Stomach (tissue), 9 donors: ENCODE data around the gene VWA8. TPM values are rescaled to one million over a fixed set of nuclear protein-coding genes. Genes with fewer than 3 reads are reported as not detected.
A peak's percentile ranks its signal among the peaks of the same experiment; 100 is the strongest.

Source experiments
- DNase-seq, 2 donors: peaks; one replicate each; pipeline versions ENCODE4 v3.0.0 to v3.0.0-alpha.2; 2013 to 2019
- H3K27ac ChIP-seq, 5 donors: fragments of 200-600 bp in 4 of 5; sonication (generic) in 4 of 5; one replicate each; pipeline ENCODE4 v1.5.1; 2013 to 2019; ENCODE audit warnings: mild to moderate bottlenecking in 1 of 5, moderate library complexity in 1 of 5
- H3K27me3 ChIP-seq, 3 donors: fragments of 200-600 bp; sonication (generic); one replicate each; pipeline ENCODE4 v1.5.1; 2017 to 2019; ENCODE audit warnings: mixed run types in 1 of 3
- H3K36me3 ChIP-seq, 4 donors: fragments of 200-600 bp; sonication (generic); 1 replicate in 3 of 4; 2 replicates in 1 of 4; pipeline ENCODE4 v1.5.1; 2016 to 2019
- H3K4me1 ChIP-seq, 4 donors: fragments of 200-600 bp; sonication (generic); one replicate each; pipeline ENCODE4 v1.5.1; 2016 to 2019
- H3K4me3 ChIP-seq, 4 donors: fragments of 200-600 bp; sonication (generic) in 3 of 4; one replicate each; pipeline ENCODE4 v1.5.1; 2016 to 2019; ENCODE audit warnings: mild to moderate bottlenecking in 1 of 4
- H3K9me3 ChIP-seq, 4 donors: fragments of 200-600 bp; sonication (generic); one replicate each; pipeline ENCODE4 v1.5.1; 2016 to 2019
- CTCF ChIP-seq, 7 experiments: fragments of 450-650 bp in 4 of 7; fragments of 200-600 bp in 3 of 7; sonication (generic) in 3 of 7; IDR thresholded peaks; one replicate each; pipeline ENCODE4 v1.5.1; 2016 to 2019; ENCODE audit warnings: antibody characterized with exemption in 7 of 7, control low read depth in 2 of 7, mild to moderate bottlenecking in 1 of 7
- EP300 ChIP-seq: sonication (generic); formaldehyde crosslinking; IDR thresholded peaks from one replicate; pipeline ENCODE4 v1.6.1; 2017; ENCODE audit warnings: antibody characterized with exemption
- POLR2A ChIP-seq, 4 donors: fragments of 450-650 bp; IDR thresholded peaks; one replicate each; pipeline ENCODE4 v1.6.1; 2016; ENCODE audit warnings: antibody characterized with exemption in 4 of 4, control low read depth in 2 of 4, mild to moderate bottlenecking in 1 of 4, moderate library complexity in 1 of 4
- POLR2AphosphoS5 ChIP-seq, 3 donors: sonication (generic); formaldehyde crosslinking; IDR thresholded peaks; one replicate each; pipeline ENCODE4 v1.6.1; 2016; ENCODE audit warnings: antibody characterized with exemption in 3 of 3
- WGBS, 5 donors: extraction: QIAGEN DNeasy Blood & Tissue Kit in 3 of 5; methylation state at CpG; one replicate each; pipeline versions ENCODE4 v1.1.5 to v1.1.7; 2013 to 2018; 5-methylcytosine and 5-hydroxymethylcytosine counted together
- intact Hi-C: fragments of 100-400 bp; cut with DNase I; formaldehyde crosslinking; loops from one replicate; pipeline ENCODE4 v1.15.1; 2023; ENCODE audit warnings: low total_unique reads
- polyA plus RNA-seq, 3 donors: library from polyadenylated mRNA; stranded (reverse); fragments of 200-250 nt; gene quantifications; one replicate each; pipeline ENCODE4 v1.2.3, GENCODE V29; 2013
- total RNA-seq, 5 donors: library from RNA; depleted of rRNA; stranded (reverse); fragments of >200 nt; gene quantifications; one replicate each; pipeline versions ENCODE4 v1.1.0 to v1.2.3, GENCODE V29; 2014 to 2016
- donor health status: healthy with polysubstance abuse.
- donor health status: Bipolar disorder and iron deficiency.
- donor health status: healthy.

Gene VWA8
- total and polyA plus RNA-seq, 8 donors: 3.3 to 99.2 (median 25.4) TPM

DNA sequence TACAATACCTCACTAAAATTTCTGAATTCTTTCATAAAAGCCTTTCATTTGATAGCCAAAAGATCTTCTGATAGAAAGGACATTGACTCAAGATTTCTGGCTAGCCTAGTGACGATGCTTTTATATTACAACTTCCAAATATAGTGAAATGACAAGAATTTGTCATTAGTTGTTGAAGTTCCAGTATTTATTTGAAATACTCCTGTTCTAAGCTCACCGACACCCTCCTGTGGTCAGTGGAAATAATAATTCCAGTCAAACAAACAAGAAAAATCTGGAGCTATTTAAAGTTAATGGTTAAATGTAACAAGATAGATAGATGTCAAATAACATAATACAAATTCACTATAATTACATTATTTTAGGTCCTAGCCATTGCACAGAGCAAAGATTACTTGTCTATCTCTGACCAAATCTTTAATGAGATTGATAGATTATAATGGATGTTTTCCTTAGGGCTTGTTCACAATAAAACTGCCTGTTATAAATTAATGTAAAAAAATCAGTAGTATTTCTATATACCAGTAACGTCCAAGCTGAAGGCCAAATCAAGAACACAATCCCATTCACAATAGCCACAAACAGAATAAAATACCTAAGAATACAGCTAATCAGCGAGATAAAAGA, 308.1 kb downstream of the VWA8 start:
- Histone ChIP-seq H3K4me1 (peaks cover 0 to 26% (median 14%) of the 10 kb centered on the region in 4 donors), H3K36me3 (no peaks in the 10 kb centered on the region), H3K4me3 (no peak overlapping the region), H3K27ac (no peak overlapping the region), H3K9me3 (no peaks in the 10 kb centered on the region), H3K27me3 (no peaks in the 10 kb centered on the region)
- intact Hi-C loops: loop anchor here (10.0 kb wide), 1 partner anchor 248 kb away; no protein-coding TSS in a partner anchor
- peak in 4 of 7 experiments; percentile 44 to 57 (median 51) for TF ChIP-seq CTCF (IDR thresholded peaks at IDR 0.05)
- TF ChIP-seq POLR2AphosphoS5 (IDR thresholded peaks at IDR 0.05): no peak
- peak in 1 of 2 donors; percentile 79 for DNase-seq
- 23 to 44% (median 36%) methylated on average over 4 of the region's 4 CpGs for WGBS, 5 donors

DNA sequence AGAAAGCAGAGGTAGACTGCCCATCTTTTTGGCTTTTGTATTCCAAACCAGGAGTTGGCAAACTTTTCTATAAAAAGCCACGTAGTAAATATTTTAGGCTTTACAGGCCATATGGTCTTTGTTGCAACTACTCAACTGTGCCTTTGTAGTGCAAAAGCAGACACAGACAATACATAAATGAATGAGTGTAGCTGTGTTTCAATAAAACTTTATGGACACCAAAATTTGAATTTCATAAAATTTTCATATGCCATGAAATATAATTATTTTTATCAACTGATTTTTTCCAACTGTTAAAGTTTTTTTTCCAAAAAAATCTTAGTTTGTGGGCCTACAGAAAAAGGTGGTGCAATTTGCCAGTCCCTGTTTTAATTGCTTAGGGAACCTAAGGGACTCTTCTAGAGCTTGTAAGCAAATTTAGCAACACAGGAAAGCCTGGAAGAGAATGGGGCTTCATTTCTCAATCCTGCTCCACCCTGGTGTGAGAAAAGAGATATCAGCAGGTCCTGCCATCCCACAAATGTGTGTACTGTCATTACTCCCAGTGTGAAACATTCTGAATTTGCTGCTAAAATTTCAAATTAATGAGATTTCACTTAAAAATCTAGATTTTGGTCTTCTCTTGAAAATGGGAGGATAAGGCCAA, 309.4 kb downstream of the VWA8 start:
- Histone ChIP-seq H3K4me3 (no peak overlapping the region), H3K27me3 (no peaks in the 10 kb centered on the region), H3K27ac (no peak overlapping the region), H3K36me3 (no peaks in the 10 kb centered on the region), H3K9me3 (no peaks in the 10 kb centered on the region), H3K4me1 (peaks cover 0 to 34% (median 13%) of the 10 kb centered on the region in 4 donors)
- WGBS, 5 donors: 81 to 97% (median 95%) methylated on average over 1 of the region's 1 CpG
- TF ChIP-seq POLR2A (IDR thresholded peaks at IDR 0.05): no peak
- no peak for TF ChIP-seq CTCF (IDR thresholded peaks at IDR 0.05)
- TF ChIP-seq POLR2AphosphoS5 (IDR thresholded peaks at IDR 0.05): no peak
- no peak for TF ChIP-seq EP300
- intact Hi-C loops: loop anchor here (10.0 kb wide), 1 partner anchor 247 kb away; no protein-coding TSS in a partner anchor
- no peak for DNase-seq

GRCh38 chr13:41650706-41651105, 310.2 kb downstream of the VWA8 start:
- no peaks in the 10 kb centered on the region for H3K36me3 ChIP-seq
- peaks cover 0 to 35% (median 14%) of the 10 kb centered on the region in 4 donors for H3K4me1 ChIP-seq
- 91 to 100% (median 98%) methylated on average over 2 of the region's 2 CpGs for WGBS, 5 donors
- no peaks in the 10 kb centered on the region for H3K9me3 ChIP-seq
- no peak overlapping the region for H3K4me3 ChIP-seq
- H3K27me3 ChIP-seq: no peaks in the 10 kb centered on the region
- intact Hi-C loops: loop anchor here (10.0 kb wide), 1 partner anchor 246 kb away; no protein-coding TSS in a partner anchor
- TF ChIP-seq CTCF (IDR thresholded peaks at IDR 0.05): no peak
- no peak for TF ChIP-seq POLR2AphosphoS5 (IDR thresholded peaks at IDR 0.05)
- TF ChIP-seq POLR2A (IDR thresholded peaks at IDR 0.05): no peak
- no peak for TF ChIP-seq EP300
- no peak for DNase-seq
- H3K27ac ChIP-seq: no peak overlapping the region

DNA sequence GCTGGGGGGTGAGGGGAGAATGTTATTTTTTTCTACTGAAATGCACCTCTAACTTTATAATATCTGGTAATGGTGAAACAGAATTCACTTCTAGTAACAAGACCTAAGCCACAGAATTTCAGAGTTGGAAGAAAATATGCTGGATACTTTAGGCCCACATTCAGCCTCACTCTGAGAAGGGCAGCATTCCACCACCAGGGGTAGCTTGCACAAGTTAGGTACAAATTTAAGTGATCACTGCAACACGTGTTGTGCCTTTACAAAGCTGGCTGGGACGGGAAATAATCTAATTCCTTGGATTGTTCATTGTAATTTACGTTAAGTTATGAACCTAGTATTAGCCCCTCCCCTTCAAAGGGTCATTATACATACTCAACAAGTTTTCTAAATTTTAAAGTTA, 311.2 kb downstream of the VWA8 start:
- no peaks in the 10 kb centered on the region for H3K9me3 ChIP-seq
- peaks cover 0 to 35% (median 19%) of the 10 kb centered on the region in 4 donors for H3K4me1 ChIP-seq
- H3K36me3 ChIP-seq: no peaks in the 10 kb centered on the region
- H3K27ac ChIP-seq: no peak overlapping the region
- WGBS, 5 donors: 79 to 89% (median 84%) methylated on average over 3 of the region's 3 CpGs
- DNase-seq: no peak
- H3K4me3 ChIP-seq: no peak overlapping the region
- no peak for TF ChIP-seq POLR2A (IDR thresholded peaks at IDR 0.05)
- TF ChIP-seq EP300: no peak
- TF ChIP-seq CTCF (IDR thresholded peaks at IDR 0.05): no peak
- no peak for TF ChIP-seq POLR2AphosphoS5 (IDR thresholded peaks at IDR 0.05)
- intact Hi-C loops: loop anchor here (10.0 kb wide), 1 partner anchor 245 kb away; no protein-coding TSS in a partner anchor
- no peaks in the 10 kb centered on the region for H3K27me3 ChIP-seq
